ENCODE measurements around the gene KLHL36. TPM values are rescaled to one million over a fixed set of nuclear protein-coding genes. Genes with fewer than 3 reads are reported as not detected.
"Not testable (repeated sequence)": the region's sequence is repeated elsewhere in the genome, so short reads cannot be mapped to it uniquely, and the experiment has no call there.

The KLHL36 gene
- total RNA-seq, 1 donor from 2014 or later = 53.0 TPM

GRCh38 chr16:84685210-84685609 is 36.9 kb downstream of the KLHL36 start:
- H3K9me3 ChIP-seq = no peaks in the 10 kb centered on the region
- H3K27ac ChIP-seq = no peak overlapping the region
- H3K4me1 ChIP-seq = no peaks in the 10 kb centered on the region
- TF ChIP-seq CTCF (IDR thresholded peaks at IDR 0.05) = no peak
- DNase-seq = no peak
- intact Hi-C loops (cut with DNase I) = no loop called here
- peaks cover 3% of the 10 kb centered on the region for H3K27me3 ChIP-seq (ENCODE audit: low read depth)
- H3K4me3 ChIP-seq = no peak overlapping the region
- no peaks in the 10 kb centered on the region for H3K36me3 ChIP-seq
- no peak for ATAC-seq

- no peaks in the 10 kb centered on the region for H3K9me3 ChIP-seq
- no peak overlapping the region for H3K4me3 ChIP-seq
- peaks cover 3% of the 10 kb centered on the region for H3K27me3 ChIP-seq (ENCODE audit: low read depth)
- H3K27ac ChIP-seq = no peak overlapping the region
- no peaks in the 10 kb centered on the region for H3K4me1 ChIP-seq
- DNase-seq = no peak
- no peak for ATAC-seq
- no peak for TF ChIP-seq CTCF (IDR thresholded peaks at IDR 0.05)
- H3K36me3 ChIP-seq = no peaks in the 10 kb centered on the region
- intact Hi-C loops (cut with DNase I) = no loop called here
Measured at GRCh38 chr16:84686707-84687298, 38.5 kb downstream of the KLHL36 start.

- no peaks in the 10 kb centered on the region for H3K9me3 ChIP-seq
- DNase-seq (no peak), ATAC-seq (no peak)
- intact Hi-C loops (cut with DNase I) = no loop called here
- H3K27ac ChIP-seq = no peak overlapping the region
- no peaks in the 10 kb centered on the region for H3K36me3 ChIP-seq
- TF ChIP-seq CTCF (IDR thresholded peaks at IDR 0.05) = no peak
- no peaks in the 10 kb centered on the region for H3K4me1 ChIP-seq
- H3K27me3 ChIP-seq (ENCODE audit: low read depth) = no peaks in the 10 kb centered on the region
- no peak overlapping the region for H3K4me3 ChIP-seq
Measured at GRCh38 chr16:84687715-84688114, 39.4 kb downstream of the KLHL36 start.

GRCh38 chr16:84688163-84688562 is 39.9 kb downstream of the KLHL36 start:
- DNase-seq; ATAC-seq; H3K36me3 ChIP-seq; H3K27me3 ChIP-seq (ENCODE audit: low read depth); H3K27ac ChIP-seq; H3K9me3 ChIP-seq; intact Hi-C loops (cut with DNase I); H3K4me3 ChIP-seq; H3K4me1 ChIP-seq: not testable (repeated sequence)

GRCh38 chr16:84689111-84689510 is 40.8 kb downstream of the KLHL36 start:
- DNase-seq = no peak
- Histone ChIP-seq H3K36me3 (no peaks in the 10 kb centered on the region), H3K4me1 (no peaks in the 10 kb centered on the region), H3K9me3 (no peaks in the 10 kb centered on the region), H3K27me3 (ENCODE audit: low read depth) (no peaks in the 10 kb centered on the region), H3K4me3 (no peak overlapping the region), H3K27ac (no peak overlapping the region)
- no peak for TF ChIP-seq CTCF (IDR thresholded peaks at IDR 0.05)
- intact Hi-C loops (cut with DNase I) = no loop called here
- no peak for ATAC-seq

- Histone ChIP-seq H3K4me3 (no peak overlapping the region), H3K36me3 (no peaks in the 10 kb centered on the region), H3K27me3 (ENCODE audit: low read depth) (no peaks in the 10 kb centered on the region), H3K9me3 (no peaks in the 10 kb centered on the region), H3K4me1 (no peaks in the 10 kb centered on the region), H3K27ac (no peak overlapping the region)
- intact Hi-C loops (cut with DNase I) = no loop called here
- TF ChIP-seq CTCF (IDR thresholded peaks at IDR 0.05) = no peak
- ATAC-seq (no peak), DNase-seq (no peak)
Measured at GRCh38 chr16:84690088-84690819, 41.9 kb downstream of the KLHL36 start.

Measured in lower lobe of right lung (tissue), 2 donors.